Measurements from ENCODE around the gene VDR.

The VDR gene

GRCh38 chr12:47894068-47894467, 10.7 kb downstream of the VDR start:
- Histone ChIP-seq H3K27ac (no peak overlapping the region), H3K4me3 (no peak overlapping the region)
- TF ChIP-seq, protein P1, sequence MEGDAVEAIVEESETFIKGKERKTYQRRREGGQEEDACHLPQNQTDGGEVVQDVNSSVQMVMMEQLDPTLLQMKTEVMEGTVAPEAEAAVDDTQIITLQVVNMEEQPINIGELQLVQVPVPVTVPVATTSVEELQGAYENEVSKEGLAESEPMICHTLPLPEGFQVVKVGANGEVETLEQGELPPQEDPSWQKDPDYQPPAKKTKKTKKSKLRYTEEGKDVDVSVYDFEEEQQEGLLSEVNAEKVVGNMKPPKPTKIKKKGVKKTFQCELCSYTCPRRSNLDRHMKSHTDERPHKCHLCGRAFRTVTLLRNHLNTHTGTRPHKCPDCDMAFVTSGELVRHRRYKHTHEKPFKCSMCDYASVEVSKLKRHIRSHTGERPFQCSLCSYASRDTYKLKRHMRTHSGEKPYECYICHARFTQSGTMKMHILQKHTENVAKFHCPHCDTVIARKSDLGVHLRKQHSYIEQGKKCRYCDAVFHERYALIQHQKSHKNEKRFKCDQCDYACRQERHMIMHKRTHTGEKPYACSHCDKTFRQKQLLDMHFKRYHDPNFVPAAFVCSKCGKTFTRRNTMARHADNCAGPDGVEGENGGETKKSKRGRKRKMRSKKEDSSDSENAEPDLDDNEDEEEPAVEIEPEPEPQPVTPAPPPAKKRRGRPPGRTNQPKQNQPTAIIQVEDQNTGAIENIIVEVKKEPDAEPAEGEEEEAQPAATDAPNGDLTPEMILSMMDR (IDR thresholded peaks at IDR 0.05): no peak
- no peak for DNase-seq (ENCODE audit: low spot score)

DNA sequence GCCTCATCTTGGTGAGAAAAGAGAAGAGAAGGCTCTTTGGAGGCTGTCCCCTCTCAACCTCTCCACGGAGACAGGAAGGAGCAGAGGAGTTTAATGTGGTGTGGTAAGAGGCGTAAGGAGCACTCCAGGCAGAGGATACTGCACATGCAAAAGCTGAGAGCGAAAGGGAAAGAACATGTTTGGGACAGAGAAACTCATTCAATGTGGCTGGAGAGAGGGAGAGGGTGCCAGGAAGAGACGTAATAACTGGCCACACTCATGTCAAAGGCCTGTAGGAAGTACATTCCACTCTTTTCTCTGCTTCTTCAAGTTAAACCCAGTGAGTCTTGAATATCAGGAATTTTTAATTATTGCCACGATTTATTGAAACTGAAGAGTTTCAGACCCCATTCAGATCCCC, 12.0 kb downstream of the VDR start:
- Histone ChIP-seq H3K4me3 (no peak overlapping the region), H3K27ac (no peak overlapping the region)
- TF ChIP-seq, protein P1 (IDR thresholded peaks at IDR 0.05): no peak
- DNase-seq (ENCODE audit: low spot score): no peak

- H3K27ac ChIP-seq: peak overlapping the region in 1 of 2 donors; percentile 56
- TF ChIP-seq, protein P1 (IDR thresholded peaks at IDR 0.05): no peak
These were observed 13.4 kb downstream of the VDR start for GRCh38 chr12:47891356-47891755.

GRCh38 chr12:47889040-47889439, 15.8 kb downstream of the VDR start:
- Histone ChIP-seq H3K27ac (no peak overlapping the region), H3K4me3 (no peak overlapping the region)
- DNase-seq (ENCODE audit: low spot score): no peak
- TF ChIP-seq, protein P1 (IDR thresholded peaks at IDR 0.05): no peak

More at GRCh38 chr12:47891356-47891755, 13.4 kb downstream of the VDR start:
- no peak overlapping the region for H3K4me3 ChIP-seq
- DNase-seq (ENCODE audit: low spot score): no peak

DNA sequence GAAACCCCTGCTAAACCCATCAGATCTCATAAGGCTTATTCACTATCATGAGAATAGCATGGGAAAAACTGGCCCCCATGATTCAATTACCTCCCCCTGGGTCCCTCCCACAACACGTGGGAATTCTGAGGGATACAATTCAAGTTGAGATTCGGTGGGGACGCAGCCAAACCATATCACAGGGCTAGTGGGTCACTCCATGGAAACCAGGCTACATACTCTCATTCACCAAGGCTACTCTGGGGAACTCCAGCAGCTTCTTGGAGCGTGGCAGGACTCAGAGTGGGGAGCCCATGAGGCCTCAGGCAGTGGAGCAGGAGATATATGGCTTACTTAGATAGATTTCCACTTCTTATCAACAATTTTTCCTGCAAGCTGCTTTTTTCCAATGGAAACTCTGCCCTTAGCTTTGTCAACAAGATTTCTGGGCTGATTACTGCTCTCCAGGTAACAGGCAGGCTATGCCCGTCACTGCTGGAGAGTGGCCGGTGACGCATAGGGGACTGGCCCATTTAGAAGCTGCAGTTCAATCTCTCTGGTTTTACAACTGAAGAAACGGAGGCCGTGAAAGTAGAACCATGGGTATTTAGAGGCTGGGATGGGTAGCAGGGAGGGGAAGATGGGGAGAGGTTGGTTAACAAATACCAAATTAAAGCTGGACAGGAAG, 16.5 kb downstream of the VDR start:
- DNase-seq (ENCODE audit: low spot score): no peak
- TF ChIP-seq, protein P1 (IDR thresholded peaks at IDR 0.05): no peak
- no peak overlapping the region for H3K4me3 ChIP-seq
- no peak overlapping the region for H3K27ac ChIP-seq

- TF ChIP-seq, protein P1 (IDR thresholded peaks at IDR 0.05): no peak
- DNase-seq (ENCODE audit: low spot score): no peak
- no peak overlapping the region for H3K27ac ChIP-seq
- H3K4me3 ChIP-seq: no peak overlapping the region
These were observed 17.3 kb downstream of the VDR start for GRCh38 chr12:47887529-47887928.

- no peak for DNase-seq (ENCODE audit: low spot score)
- H3K27ac ChIP-seq: no peak overlapping the region
- TF ChIP-seq, protein P1 (IDR thresholded peaks at IDR 0.05): no peak
- no peak overlapping the region for H3K4me3 ChIP-seq
These were observed 18.1 kb downstream of the VDR start for GRCh38 chr12:47886510-47887240.

All from coronary artery (tissue), 2 donors.